ENCODE data around the gene LDLRAD4. TPM values are rescaled to one million over a fixed set of nuclear protein-coding genes. Genes with fewer than 3 reads are reported as not detected.
"Not testable (repeated sequence)": the region's sequence is repeated elsewhere in the genome, so short reads cannot be mapped to it uniquely, and the experiment has no call there.

Gene LDLRAD4
- total RNA-seq, 1 donor from 2014 or later: 34.1 TPM

- Mint-ChIP-seq H3K9me3 (ENCODE audit: unreplicated experiment) (no peaks in the 10 kb centered on the region), H3K27me3 (ENCODE audit: unreplicated experiment) (no peaks in the 10 kb centered on the region), H3K4me3 (ENCODE audit: unreplicated experiment) (no peak overlapping the region), H3K4me1 (ENCODE audit: unreplicated experiment) (no peaks in the 10 kb centered on the region), H3K36me3 (ENCODE audit: low read depth, unreplicated experiment) (peaks cover 19% of the 10 kb centered on the region), H3K27ac (ENCODE audit: unreplicated experiment) (no peak overlapping the region)
- TF ChIP-seq CTCF (IDR thresholded peaks at IDR 0.05; ENCODE audit: unreplicated experiment): no peak
- no peak for DNase-seq (ENCODE audit: low spot score)
Observed at GRCh38 chr18:13487237-13487636, 268.7 kb downstream of the LDLRAD4 start.

- H3K36me3 Mint-ChIP-seq (ENCODE audit: low read depth, unreplicated experiment): peaks cover 15% of the 10 kb centered on the region
- H3K4me1 Mint-ChIP-seq (ENCODE audit: unreplicated experiment): no peaks in the 10 kb centered on the region
- DNase-seq (ENCODE audit: low spot score): no peak
- H3K9me3 Mint-ChIP-seq (ENCODE audit: unreplicated experiment): no peaks in the 10 kb centered on the region
- no peak overlapping the region for H3K27ac Mint-ChIP-seq (ENCODE audit: unreplicated experiment)
- no peaks in the 10 kb centered on the region for H3K27me3 Mint-ChIP-seq (ENCODE audit: unreplicated experiment)
- TF ChIP-seq CTCF (IDR thresholded peaks at IDR 0.05; ENCODE audit: unreplicated experiment): no peak
- no peak overlapping the region for H3K4me3 Mint-ChIP-seq (ENCODE audit: unreplicated experiment)
Observed at GRCh38 chr18:13488281-13488929, 269.8 kb downstream of the LDLRAD4 start.

GRCh38 chr18:13489303-13489702 lies 270.7 kb downstream of the LDLRAD4 start:
- H3K36me3 Mint-ChIP-seq (ENCODE audit: low read depth, unreplicated experiment): peaks cover 15% of the 10 kb centered on the region
- H3K27ac Mint-ChIP-seq (ENCODE audit: unreplicated experiment); H3K27me3 Mint-ChIP-seq (ENCODE audit: unreplicated experiment); H3K4me3 Mint-ChIP-seq (ENCODE audit: unreplicated experiment); H3K9me3 Mint-ChIP-seq (ENCODE audit: unreplicated experiment); H3K4me1 Mint-ChIP-seq (ENCODE audit: unreplicated experiment); DNase-seq (ENCODE audit: low spot score): not testable (repeated sequence)

- TF ChIP-seq CTCF (IDR thresholded peaks at IDR 0.05; ENCODE audit: unreplicated experiment): no peak
- peaks cover 2% of the 10 kb centered on the region for H3K27me3 Mint-ChIP-seq (ENCODE audit: unreplicated experiment)
- DNase-seq (ENCODE audit: low spot score): no peak
- peaks cover 17% of the 10 kb centered on the region for H3K36me3 Mint-ChIP-seq (ENCODE audit: low read depth, unreplicated experiment)
- peaks cover 12% of the 10 kb centered on the region for H3K4me1 Mint-ChIP-seq (ENCODE audit: unreplicated experiment)
- H3K4me3 Mint-ChIP-seq (ENCODE audit: unreplicated experiment): no peak overlapping the region
- no peaks in the 10 kb centered on the region for H3K9me3 Mint-ChIP-seq (ENCODE audit: unreplicated experiment)
- H3K27ac Mint-ChIP-seq (ENCODE audit: unreplicated experiment): no peak overlapping the region
Observed at GRCh38 chr18:13491138-13491537, 272.6 kb downstream of the LDLRAD4 start.

GRCh38 chr18:13492314-13492713 lies 273.8 kb downstream of the LDLRAD4 start:
- no peak for TF ChIP-seq CTCF (IDR thresholded peaks at IDR 0.05; ENCODE audit: unreplicated experiment)
- H3K9me3 Mint-ChIP-seq (ENCODE audit: unreplicated experiment): no peaks in the 10 kb centered on the region
- H3K4me1 Mint-ChIP-seq (ENCODE audit: unreplicated experiment): peaks cover 14% of the 10 kb centered on the region
- peaks cover 2% of the 10 kb centered on the region for H3K27me3 Mint-ChIP-seq (ENCODE audit: unreplicated experiment)
- DNase-seq (ENCODE audit: low spot score): no peak
- no peak overlapping the region for H3K4me3 Mint-ChIP-seq (ENCODE audit: unreplicated experiment)
- H3K36me3 Mint-ChIP-seq (ENCODE audit: low read depth, unreplicated experiment): peaks cover 15% of the 10 kb centered on the region
- H3K27ac Mint-ChIP-seq (ENCODE audit: unreplicated experiment): no peak overlapping the region
